K562 (cell line): ENCODE measurements around the gene PPIAL4G. TPM values are rescaled to one million over a fixed set of nuclear protein-coding genes. Genes with fewer than 3 reads are reported as not detected.
A peak's percentile ranks its signal among the peaks of the same experiment; 100 is the strongest.
"Not testable (repeated sequence)": the region's sequence is repeated elsewhere in the genome, so short reads cannot be mapped to it uniquely, and the experiment has no call there.

ENCODE experiments used
- ARID1B ChIP-seq: fragments of 450-650 bp; IDR thresholded peaks from 2 replicates; pipeline ENCODE4 v1.6.1; 2016; ENCODE audit warnings: antibody characterized with exemption, mild to moderate bottlenecking, inconsistent platforms
- FOXA3 ChIP-seq, 2 experiments: fragments of 450-650 bp in 1 of 2; sonication (generic) in 1 of 2; formaldehyde crosslinking; IDR thresholded peaks in 1 of 2; conservative IDR thresholded peaks in 1 of 2; 2 replicates each; pipeline versions ENCODE4 v1.4.0 to v1.8.0; 2020 to 2022; ENCODE audit warnings: mild to moderate bottlenecking in 2 of 2, missing genetic modification reagents in 1 of 2
- HNRNPL ChIP-seq: fragments of 200-400 bp; formaldehyde crosslinking; IDR thresholded peaks from 2 replicates; pipeline ENCODE4 v1.6.1; 2017; ENCODE audit warnings: low read depth, mild to moderate bottlenecking, low read length
- IRF2 ChIP-seq: sonication (generic); formaldehyde crosslinking; IDR thresholded peaks from 2 replicates; pipeline ENCODE4 v1.8.1; 2022; ENCODE audit warnings: mild to moderate bottlenecking, missing genetic modification reagents
- JUND ChIP-seq, 2 experiments: IDR thresholded peaks; 2 replicates in 1 of 2; 3 replicates in 1 of 2; pipeline ENCODE4 v1.6.1; 2011; ENCODE audit warnings: borderline replicate concordance in 2 of 2, low read depth in 2 of 2, low read length in 2 of 2, improper control_type of control experiment in 1 of 2, missing biosample characterization in 1 of 2, missing genetic modification characterization in 1 of 2, missing genetic modification reagents in 1 of 2
- KDM5B ChIP-seq: fragments of 200-600 bp; sonication (generic); IDR thresholded peaks from 2 replicates; pipeline ENCODE4 v1.6.1; 2012; ENCODE audit warnings: low read depth, mild to moderate bottlenecking, moderate library complexity, low read length, control low read depth, inconsistent platforms; ENCODE audit not compliant: insufficient replicate concordance
- KHSRP ChIP-seq: fragments of 450-650 bp; IDR thresholded peaks from 2 replicates; pipeline ENCODE4 v1.6.1; 2017
- MAFK ChIP-seq: IDR thresholded peaks from 2 replicates; pipeline ENCODE4 v1.6.1; 2011; ENCODE audit warnings: low read length, improper control_type of control experiment
- MTA3 ChIP-seq: fragments of 450-650 bp; formaldehyde crosslinking; IDR thresholded peaks from 2 replicates; pipeline ENCODE4 v1.6.1; 2017; ENCODE audit warnings: mild to moderate bottlenecking, borderline replicate concordance
- MXI1 ChIP-seq: IDR thresholded peaks from 2 replicates; pipeline ENCODE4 v1.6.1; 2011; ENCODE audit warnings: low read depth, mild to moderate bottlenecking, improper control_type of control experiment, low read length
- PHB ChIP-seq: fragments of 250-450 bp; sonication (Bioruptor Pico); IDR thresholded peaks from 2 replicates; pipeline ENCODE4 v1.5.0; 2021
- SMAD1 ChIP-seq: fragments of 150-350 bp; IDR thresholded peaks from 2 replicates; pipeline ENCODE4 v1.6.1; 2014; ENCODE audit warnings: low read length, low read depth; ENCODE audit not compliant: partially characterized antibody
- SP1 ChIP-seq: sonication (generic); formaldehyde crosslinking; IDR thresholded peaks from 2 replicates; pipeline ENCODE4 v1.8.1; 2022; ENCODE audit warnings: mild to moderate bottlenecking, missing genetic modification reagents
- SP2 ChIP-seq: IDR thresholded peaks from 2 replicates; pipeline ENCODE4 v1.6.1; 2011; ENCODE audit warnings: mild to moderate bottlenecking, low read depth, low read length, moderate library complexity; ENCODE audit not compliant: poor library complexity, severe bottlenecking; ENCODE audit errors: extremely low read depth
- STAT6 ChIP-seq: sonication (generic); formaldehyde crosslinking; IDR thresholded peaks from 2 replicates; pipeline ENCODE4 v1.8.1; 2023; ENCODE audit warnings: mild to moderate bottlenecking, missing genetic modification reagents
- TOE1 ChIP-seq, 2 experiments: fragments of 450-650 bp in 1 of 2; sonication (generic) in 1 of 2; formaldehyde crosslinking in 1 of 2; IDR thresholded peaks; 2 replicates each; pipeline versions ENCODE4 v1.7.1 to v1.8.0; 2016 to 2022; ENCODE audit warnings: borderline replicate concordance in 2 of 2, mild to moderate bottlenecking in 2 of 2, antibody characterized with exemption in 1 of 2, inconsistent platforms in 1 of 2, low read depth in 1 of 2, missing genetic modification reagents in 1 of 2, moderate library complexity in 1 of 2
- ZBTB26 ChIP-seq: fragments of 450-650 bp; formaldehyde crosslinking; IDR thresholded peaks from 2 replicates; pipeline ENCODE4 v1.4.0; 2022; ENCODE audit warnings: missing genetic modification characterization
- ZBTB7A ChIP-seq: IDR thresholded peaks from 2 replicates; pipeline ENCODE4 v1.6.1; 2011; ENCODE audit warnings: low read depth, mild to moderate bottlenecking, low read length, moderate library complexity, borderline replicate concordance; ENCODE audit not compliant: control insufficient read depth
- ZFP30 ChIP-seq: fragments of 250-450 bp; sonication (Bioruptor Pico); IDR thresholded peaks from 2 replicates; pipeline ENCODE4 v1.8.0; 2022; ENCODE audit warnings: moderate library complexity, mild to moderate bottlenecking, inconsistent platforms, borderline replicate concordance
- polyA plus RNA-seq, 8 experiments: library from polyadenylated mRNA; depleted of rRNA in 4 of 8; stranded (reverse) in 5 of 8; unstranded in 3 of 8; fragments of >200 nt; fragmentation: Nextera tagmentation in 2 of 8; fragmentation: Illumina TruSeq in 1 of 8; extraction: Ambion mirVana in 2 of 8; extraction: Trizol in 1 of 8; gene quantifications; 2 replicates each; pipeline versions ENCODE4 v1.2.1 to v1.2.3, GENCODE V29; 2011 to 2014; ENCODE audit warnings: inconsistent platforms in 1 of 8, missing spikeins in 1 of 8
- total RNA-seq, 7 experiments: library from RNA; depleted of rRNA in 6 of 7; stranded (reverse); fragments of >200 nt in 6 of 7; fragmentation: Illumina TruSeq in 2 of 7; extraction: Trizol in 2 of 7; gene quantifications; 2 replicates each; pipeline versions ENCODE4 v1.2.1 to v1.2.3, GENCODE V29; 2011 to 2021; ENCODE audit warnings: low replicate concordance in 1 of 7
- TF ChIP-seq, protein P1 (sequence below): sonication (generic); formaldehyde crosslinking; IDR thresholded peaks from 2 replicates; pipeline ENCODE4 v1.4.0; 2020; ENCODE audit warnings: mild to moderate bottlenecking, missing genetic modification reagents

Gene PPIAL4G
- total and polyA plus RNA-seq, 9 of the 15 experiments (the other 6 are each of a cell fraction or from before 2014, with no cell fraction given) = not detected

DNA sequence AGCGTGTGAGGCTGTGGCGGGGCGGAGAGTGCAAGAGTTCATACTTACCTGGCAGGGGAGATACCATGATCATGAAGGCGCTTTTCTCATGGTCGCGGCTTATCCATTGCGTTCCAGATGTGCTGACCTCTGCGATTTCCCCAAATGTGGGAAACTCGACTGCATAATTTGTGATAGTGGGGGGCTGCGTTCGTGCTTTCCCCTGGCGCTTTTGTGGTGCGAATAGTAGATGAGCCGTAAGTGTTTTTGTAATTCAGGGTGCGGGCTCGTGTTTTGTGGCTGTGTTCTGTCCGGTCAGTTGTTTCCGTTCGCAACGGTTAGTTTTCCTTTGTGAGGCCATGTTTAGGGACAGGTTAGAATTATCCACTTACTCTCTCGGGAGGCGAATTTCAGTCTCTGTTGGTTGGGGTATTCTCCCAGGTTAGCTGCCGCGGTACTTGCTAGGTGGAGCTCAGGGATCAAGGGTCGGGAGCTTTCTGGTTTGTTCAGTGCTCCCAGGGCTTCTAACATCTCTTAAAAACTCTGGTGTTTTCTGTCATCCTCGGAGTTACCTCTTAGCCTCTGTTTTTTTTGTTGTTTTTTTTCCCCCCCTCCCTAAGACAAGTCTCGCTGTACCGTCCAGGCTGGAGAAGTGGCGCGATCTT lies 39.6 kb upstream of the PPIAL4G start (continued):
- TF ChIP-seq, protein P1, sequence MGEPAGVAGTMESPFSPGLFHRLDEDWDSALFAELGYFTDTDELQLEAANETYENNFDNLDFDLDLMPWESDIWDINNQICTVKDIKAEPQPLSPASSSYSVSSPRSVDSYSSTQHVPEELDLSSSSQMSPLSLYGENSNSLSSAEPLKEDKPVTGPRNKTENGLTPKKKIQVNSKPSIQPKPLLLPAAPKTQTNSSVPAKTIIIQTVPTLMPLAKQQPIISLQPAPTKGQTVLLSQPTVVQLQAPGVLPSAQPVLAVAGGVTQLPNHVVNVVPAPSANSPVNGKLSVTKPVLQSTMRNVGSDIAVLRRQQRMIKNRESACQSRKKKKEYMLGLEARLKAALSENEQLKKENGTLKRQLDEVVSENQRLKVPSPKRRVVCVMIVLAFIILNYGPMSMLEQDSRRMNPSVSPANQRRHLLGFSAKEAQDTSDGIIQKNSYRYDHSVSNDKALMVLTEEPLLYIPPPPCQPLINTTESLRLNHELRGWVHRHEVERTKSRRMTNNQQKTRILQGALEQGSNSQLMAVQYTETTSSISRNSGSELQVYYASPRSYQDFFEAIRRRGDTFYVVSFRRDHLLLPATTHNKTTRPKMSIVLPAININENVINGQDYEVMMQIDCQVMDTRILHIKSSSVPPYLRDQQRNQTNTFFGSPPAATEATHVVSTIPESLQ (CRISPR knock-in tag) = peak; percentile 68; the same call in 1 of the 2 replicates
- peak; percentile 51; the same call in 1 of the 2 replicates for TF ChIP-seq ZBTB7A
- peak; percentile 97; the same call in 1 of the 2 replicates for TF ChIP-seq ZFP30 (CRISPR knock-in tag)
- TF ChIP-seq MAFK = peak; percentile 89
- TF ChIP-seq SP1 (CRISPR knock-in tag) = peak; percentile 96
- TF ChIP-seq MXI1 = peak; percentile 65
- TF ChIP-seq TOE1 (IDR thresholded peaks at IDR 0.05; ENCODE audit: borderline replicate concordance) = peak; percentile 88; the same call in 1 of the 2 replicates
- peak; percentile 99 for TF ChIP-seq TOE1 (CRISPR knock-in tag; IDR thresholded peaks at IDR 0.05; ENCODE audit: borderline replicate concordance, low read depth)
- peak; percentile 100 for TF ChIP-seq SMAD1
- TF ChIP-seq STAT6 (CRISPR knock-in tag) = peak; percentile 46; the same call in 1 of the 2 replicates
- TF ChIP-seq PHB (CRISPR knock-in tag) = peak; percentile 99
- peak; percentile 93 for TF ChIP-seq MTA3
- TF ChIP-seq SP2 = peak; percentile 30
- peak; percentile 83; the same call in 1 of the 2 replicates for TF ChIP-seq IRF2 (CRISPR knock-in tag)
- peak; percentile 90 for TF ChIP-seq KDM5B
- TF ChIP-seq HNRNPL = peak; percentile 97
- peak; percentile 76 for TF ChIP-seq JUND (IDR thresholded peaks at IDR 0.05; ENCODE audit: borderline replicate concordance, low read depth, low read length)
- TF ChIP-seq JUND (tag; IDR thresholded peaks at IDR 0.05; ENCODE audit: borderline replicate concordance, low read depth, low read length) = not testable (repeated sequence)
- peak; percentile 91 for TF ChIP-seq KHSRP
- peak in 1 of 2 experiments; percentile 85; a peak in 3 of 4 replicates for TF ChIP-seq FOXA3 (CRISPR knock-in tag; conservative IDR thresholded peaks at IDR 0.05 in 1 of 2, IDR thresholded peaks at IDR 0.05 in 1 of 2)
- TF ChIP-seq ARID1B = peak; percentile 77
- peak; percentile 100 for TF ChIP-seq ZBTB26 (CRISPR knock-in tag)
